Stimulated activated CD8-positive, alpha-beta memory T cell treated with anti-CD3 and anti-CD28 coated beads, Interleukin-7, amount 100 ng/mL, for 24 hours (primary cell): ENCODE measurements around the gene TMF1.

Experiments
- DNase-seq: peaks from one replicate; pipeline ENCODE4 v3.0.0-alpha.2; 2020; ENCODE audit warnings: low read depth

The TMF1 gene

DNA sequence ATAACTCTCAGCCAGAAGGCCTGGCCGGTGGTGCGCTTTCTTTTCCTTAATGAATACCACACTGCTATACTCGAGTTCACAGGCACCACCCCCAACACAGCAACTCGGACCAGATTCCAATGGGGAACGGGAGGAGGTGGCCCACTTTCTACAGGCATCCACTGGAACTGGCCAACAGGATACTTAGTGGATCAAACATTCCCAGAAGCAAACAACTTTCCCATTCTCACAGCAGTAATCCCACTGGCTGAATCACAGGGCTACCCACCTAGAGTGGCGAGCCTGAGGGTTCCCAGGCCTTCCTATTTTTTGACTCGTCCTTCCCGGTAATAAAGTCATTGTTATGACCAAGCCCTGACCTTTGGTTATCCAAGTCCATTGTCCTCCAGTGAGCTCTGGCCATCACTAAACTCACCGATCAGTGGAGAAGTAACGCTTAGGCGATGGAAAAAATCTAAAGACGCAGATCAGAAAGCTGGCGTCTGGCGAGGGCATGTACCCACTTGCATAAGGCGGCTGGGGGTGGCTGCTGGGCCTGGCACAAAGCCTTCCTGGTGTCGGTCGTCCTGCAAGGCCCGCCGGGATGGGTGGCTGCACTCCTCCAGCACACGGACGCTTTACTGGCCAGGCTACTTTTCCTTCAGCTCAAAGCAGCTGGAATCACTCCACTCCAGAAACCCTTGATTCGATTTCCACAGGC, 39.9 kb downstream of the TMF1 start:
- no peak for DNase-seq

- no peak for DNase-seq
Observed at GRCh38 chr3:69011096-69011730, 40.9 kb downstream of the TMF1 start.

GRCh38 chr3:69009559-69010410, 42.3 kb downstream of the TMF1 start:
- DNase-seq: no peak

DNA sequence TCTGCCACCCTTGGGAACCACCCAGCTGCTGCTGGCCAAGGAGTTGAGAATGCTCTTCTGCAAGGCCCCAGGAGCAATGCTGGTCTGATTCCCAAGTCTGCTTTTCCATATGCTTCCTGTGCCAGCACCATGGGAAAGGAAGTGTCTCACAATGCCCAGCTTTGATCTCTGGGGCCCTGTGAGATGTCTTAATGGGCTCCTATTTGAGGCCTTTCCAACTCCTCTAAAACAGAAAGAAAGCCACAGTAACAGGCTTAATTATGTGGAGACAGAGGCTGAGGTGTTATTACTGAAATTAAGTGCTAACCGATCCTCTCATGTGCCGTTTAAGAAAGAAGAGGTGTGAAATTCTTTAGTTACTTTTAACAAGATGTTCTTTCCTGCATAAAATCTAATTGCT, 43.2 kb downstream of the TMF1 start:
- DNase-seq: no peak

DNA sequence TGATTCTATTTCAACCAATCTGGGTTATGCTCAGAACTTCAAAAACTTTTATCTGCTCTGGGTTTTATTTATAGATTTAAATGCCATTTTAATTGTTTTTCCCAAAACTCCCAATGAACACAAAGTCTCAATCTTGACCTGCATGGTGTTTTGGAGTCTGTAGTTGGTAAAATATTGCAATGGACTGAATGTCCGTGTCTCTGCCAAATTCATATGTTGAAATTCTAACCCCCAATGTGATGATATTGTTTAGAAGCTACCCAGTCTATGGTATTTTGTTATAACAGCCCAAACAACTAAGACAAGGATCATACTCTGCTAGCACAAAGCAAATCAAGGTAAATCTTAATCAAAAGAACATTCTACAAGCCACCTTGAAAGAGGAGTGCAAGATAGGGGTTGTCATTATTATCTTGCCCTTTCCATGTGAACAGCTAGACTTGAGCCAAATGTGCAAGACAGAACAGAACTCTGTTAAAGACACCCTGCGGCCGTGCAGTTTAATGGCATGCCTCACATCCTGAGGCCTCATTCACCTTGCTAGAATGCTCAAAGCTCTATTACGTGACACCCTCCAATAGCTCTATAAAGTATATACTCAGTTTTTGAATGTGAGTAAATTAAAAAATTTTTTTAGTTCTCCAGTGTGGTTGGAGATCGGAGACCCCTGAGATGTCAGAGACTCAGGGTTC, 46.2 kb downstream of the TMF1 start:
- no peak for DNase-seq

- DNase-seq: no peak
Observed at GRCh38 chr3:69005071-69005790, 46.9 kb downstream of the TMF1 start.

- DNase-seq: no peak
Observed at GRCh38 chr3:69004138-69004537, 48.0 kb downstream of the TMF1 start.

- no peak for DNase-seq
Observed at GRCh38 chr3:68999605-69000004, 52.5 kb downstream of the TMF1 start.

- DNase-seq: no peak
Observed at GRCh38 chr3:68999158-68999557, 53.0 kb downstream of the TMF1 start.

DNA sequence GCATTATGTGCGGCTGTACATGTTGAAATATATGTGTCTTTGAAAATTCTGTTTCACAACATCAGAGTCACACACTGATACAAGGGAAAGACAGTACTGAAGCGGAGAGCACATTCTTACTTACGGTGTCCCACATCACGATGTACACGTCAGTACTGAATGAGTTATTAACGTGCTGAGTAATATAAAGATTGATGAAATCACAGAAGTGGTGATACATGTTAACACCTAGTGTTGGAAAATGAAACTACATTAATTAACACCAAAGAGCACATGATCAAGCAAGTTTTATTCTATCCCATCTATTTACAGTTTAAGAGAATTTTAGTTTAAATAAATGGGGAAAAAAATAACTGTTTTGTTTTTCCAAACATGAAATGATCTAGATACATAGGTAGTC, 54.2 kb downstream of the TMF1 start:
- DNase-seq: no peak

- no peak for DNase-seq
Observed at GRCh38 chr3:68996356-68996995, 55.7 kb downstream of the TMF1 start.

- DNase-seq: no peak
Observed at GRCh38 chr3:68988740-68989139, 63.4 kb downstream of the TMF1 start.

DNA sequence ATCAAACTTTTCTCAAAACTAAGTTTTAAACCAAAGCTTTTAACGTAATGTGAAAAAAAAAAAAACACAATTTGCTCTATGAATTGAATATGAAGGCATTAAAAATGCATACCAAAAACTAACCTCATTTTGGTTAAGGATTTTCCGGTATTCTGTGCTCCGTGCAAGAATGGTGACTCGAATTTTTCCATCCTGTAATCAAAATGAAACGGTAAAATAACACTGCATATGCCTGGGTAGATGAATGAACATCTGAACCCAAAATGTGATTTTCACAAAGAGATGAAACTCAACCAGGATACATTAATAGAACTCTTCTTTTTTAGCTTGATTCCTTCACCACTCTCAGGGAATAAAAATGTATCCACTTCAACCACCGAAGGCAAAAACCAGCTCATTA, 64.8 kb downstream of the TMF1 start:
- DNase-seq: no peak

- no peak for DNase-seq
Observed at GRCh38 chr3:68986496-68987208, 65.5 kb downstream of the TMF1 start.

DNA sequence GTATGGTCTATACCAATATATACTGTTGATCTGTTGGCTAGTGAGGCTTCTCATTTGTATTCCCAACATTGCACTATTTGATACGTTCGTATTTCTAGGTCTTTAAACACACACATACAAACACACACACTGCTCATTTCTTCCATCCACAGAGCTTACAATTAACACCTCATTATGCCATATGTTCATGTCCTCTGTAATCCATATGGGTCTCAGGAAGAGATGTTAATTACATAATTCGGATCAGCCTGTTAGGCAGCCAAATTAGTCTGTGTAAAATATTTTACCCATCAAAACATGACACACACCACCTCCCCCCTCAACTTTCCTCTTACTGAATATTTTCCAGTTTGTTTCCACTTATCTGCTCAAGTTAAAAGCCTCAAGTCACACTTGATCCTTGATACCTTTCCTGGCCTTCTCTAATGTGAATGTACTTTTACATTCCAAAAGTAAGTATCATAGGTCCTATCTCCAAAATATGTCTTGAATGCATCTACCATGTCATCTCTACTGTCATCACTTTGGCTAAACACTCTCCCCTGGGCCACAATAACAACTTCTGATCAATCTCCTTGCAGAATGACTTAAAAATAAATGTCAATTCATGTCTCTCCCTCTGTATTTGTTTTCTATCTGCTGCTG, 66.9 kb downstream of the TMF1 start:
- DNase-seq: no peak

GRCh38 chr3:68984011-68984530, 68.1 kb downstream of the TMF1 start:
- no peak for DNase-seq

- DNase-seq: no peak
Observed at GRCh38 chr3:68977486-68978167, 74.5 kb downstream of the TMF1 start.

DNA sequence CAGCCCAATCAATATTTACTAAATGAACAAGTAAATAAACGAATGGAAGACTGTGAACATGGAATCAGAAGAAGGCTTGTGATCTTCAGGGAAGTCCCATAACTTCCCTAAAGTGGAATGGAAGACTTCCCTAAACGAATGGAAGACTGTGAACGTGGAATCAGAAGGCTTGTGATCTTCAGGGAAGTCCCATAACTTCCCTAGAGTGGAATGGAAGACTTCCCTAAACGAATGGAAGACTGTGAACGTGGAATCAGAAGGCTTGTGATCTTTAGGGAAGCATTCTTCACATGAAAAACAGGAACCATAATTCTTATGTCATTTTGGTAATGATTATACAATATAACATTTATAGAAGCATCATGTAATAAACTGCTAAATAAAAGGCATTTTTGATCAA, 77.4 kb downstream of the TMF1 start:
- no peak for DNase-seq

DNA sequence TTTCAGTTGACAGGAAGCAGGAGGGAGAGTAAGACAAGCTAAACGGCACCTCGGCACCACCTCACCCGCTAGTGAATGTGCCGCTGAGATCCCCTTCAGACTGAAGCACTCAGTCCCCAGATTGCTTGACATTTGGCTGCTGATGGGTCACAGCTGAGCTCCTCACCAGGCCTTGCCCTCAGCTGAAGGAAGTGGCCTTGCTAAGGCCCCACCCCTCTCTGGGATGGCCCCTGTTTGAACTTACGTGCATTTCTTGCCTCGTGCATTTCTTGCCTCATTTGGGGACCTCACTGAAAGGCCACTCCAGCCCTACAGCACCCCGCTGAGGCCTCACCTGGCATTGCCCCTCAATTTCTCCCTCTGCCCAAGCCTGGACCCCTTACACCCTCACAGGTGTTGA, 78.5 kb downstream of the TMF1 start:
- no peak for DNase-seq
